NCI-H187 (cell line): ENCODE measurements around the gene SERTAD2.

Experiments used
- DNase-seq, 2 experiments: peaks; one replicate each; lab custom pipeline; 2025; lab: John Stamatoyannopoulos, UW

SERTAD2 gene

DNA sequence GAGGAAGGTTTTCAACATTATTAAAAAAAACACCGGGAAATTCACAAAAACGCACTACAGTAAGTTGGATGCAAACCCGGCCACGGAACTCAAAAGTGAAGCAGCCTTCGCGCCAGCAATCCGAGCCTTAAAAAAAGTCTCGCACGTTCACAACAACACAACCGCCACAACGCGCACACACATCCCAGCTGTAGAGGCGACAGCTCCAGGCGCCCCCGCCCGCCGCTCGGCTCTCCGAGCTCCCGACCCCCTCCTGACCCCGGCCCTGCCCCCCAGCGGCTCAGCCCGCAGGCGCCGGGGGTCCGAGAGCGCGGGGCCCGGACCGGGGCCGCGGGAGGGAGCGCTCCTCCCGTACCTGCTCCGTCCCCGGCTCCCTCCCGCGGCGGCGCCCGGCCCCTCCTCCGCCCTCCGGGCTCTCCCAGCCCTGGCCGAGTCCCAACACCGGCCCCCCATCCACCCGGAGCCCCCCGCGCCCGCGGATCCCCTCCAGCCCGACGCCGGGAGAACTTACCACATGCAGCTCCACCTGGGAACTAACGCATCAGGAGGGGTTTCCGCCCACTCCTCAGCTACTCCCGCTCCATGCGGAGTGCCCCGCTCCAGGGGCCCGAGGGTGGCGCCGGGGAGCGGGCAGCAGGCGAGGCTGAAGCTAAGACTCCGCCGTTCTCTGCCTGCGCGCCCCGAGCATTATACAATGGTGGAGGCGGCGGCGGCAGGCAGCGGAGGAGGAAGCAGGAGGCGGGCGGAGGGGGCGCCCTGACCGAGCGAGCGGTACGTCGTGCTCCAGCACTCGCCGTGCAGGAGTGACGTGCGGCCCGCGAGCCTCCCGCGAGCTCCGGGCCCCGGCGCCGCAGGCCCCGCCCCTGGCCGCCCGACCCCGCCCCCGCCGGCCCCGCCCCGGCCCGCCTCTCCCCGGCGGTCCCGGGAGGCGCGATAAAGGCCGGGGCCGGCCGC is at the start of gene SERTAD2:
Gene SERTAD2 (minus strand): TSS at position 805 of the 954 bp plus-strand sequence. CDS start 17,042 bp downstream, outside the sequence.
- DNase-seq: peak; percentile 90 to 95

- DNase-seq: no peak
Observed at GRCh38 chr2:64700133-64700809, 46.6 kb upstream of the SERTAD2 start.

- DNase-seq: no peak
Observed at GRCh38 chr2:64699712-64700111, 46.0 kb upstream of the SERTAD2 start.

GRCh38 chr2:64698668-64699444 is 45.1 kb upstream of the SERTAD2 start:
- DNase-seq: no peak

GRCh38 chr2:64698177-64698643 is 44.5 kb upstream of the SERTAD2 start:
- DNase-seq: no peak

DNA sequence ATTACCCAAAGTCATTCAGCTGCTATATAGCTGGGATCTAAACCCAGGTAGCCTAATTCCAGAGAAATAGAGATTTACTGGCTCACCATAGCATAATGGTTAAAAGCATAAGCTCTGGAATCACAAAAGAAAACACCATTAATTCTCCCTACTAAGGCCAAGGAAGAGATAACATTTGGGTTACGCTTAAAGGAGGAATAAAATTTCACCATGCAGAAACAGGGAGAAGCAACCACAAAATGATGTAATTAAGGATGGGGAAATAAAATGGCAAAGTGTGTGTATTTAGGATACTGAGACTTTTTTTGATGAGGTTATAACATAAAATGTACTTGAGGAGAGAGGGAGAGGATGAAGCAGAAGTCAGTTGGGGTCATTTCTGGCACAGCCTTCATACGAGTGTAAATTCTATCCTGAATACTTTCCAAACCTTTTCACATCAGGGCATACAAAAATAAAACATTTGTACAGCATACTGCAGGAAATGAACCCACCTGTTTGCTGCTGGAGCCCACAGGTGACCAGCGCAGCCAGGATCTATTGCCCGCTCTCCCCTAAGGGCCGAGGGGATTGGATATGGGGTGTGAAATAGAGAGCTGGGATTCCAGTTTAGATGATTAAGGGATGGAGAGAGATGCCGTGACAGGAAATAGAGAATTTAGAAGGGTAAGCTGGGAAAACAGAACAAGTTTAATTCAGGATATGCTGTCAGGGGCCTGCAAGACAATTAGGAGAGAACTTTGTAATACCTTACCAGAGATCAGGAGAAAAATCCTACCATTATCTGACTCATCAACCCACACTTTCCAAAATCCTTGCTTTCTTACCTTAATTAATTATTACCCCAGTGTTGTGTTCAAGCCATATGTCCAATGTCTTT is 43.8 kb upstream of the SERTAD2 start:
- DNase-seq: no peak

DNA sequence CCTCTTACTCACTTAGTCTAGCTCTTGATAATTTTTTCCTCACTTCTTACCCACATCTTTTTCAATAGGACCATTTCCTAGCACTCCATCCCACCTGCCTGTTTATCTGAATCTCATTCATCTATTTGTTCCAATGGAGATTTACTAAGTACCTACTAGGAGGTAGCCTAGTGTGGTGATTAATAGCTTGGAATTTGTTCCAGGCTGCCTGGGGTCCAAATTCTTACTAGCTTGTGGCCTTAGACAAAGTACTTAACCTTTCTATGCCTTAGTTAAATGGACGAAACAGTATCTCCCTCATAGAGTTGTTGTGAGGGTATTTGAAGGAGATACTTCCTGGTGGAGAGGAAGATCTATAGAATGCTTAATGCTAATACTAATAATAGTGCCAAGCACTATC is 42.9 kb upstream of the SERTAD2 start:
- DNase-seq: no peak

GRCh38 chr2:64695721-64696261 is 42.1 kb upstream of the SERTAD2 start:
- DNase-seq: no peak

DNA sequence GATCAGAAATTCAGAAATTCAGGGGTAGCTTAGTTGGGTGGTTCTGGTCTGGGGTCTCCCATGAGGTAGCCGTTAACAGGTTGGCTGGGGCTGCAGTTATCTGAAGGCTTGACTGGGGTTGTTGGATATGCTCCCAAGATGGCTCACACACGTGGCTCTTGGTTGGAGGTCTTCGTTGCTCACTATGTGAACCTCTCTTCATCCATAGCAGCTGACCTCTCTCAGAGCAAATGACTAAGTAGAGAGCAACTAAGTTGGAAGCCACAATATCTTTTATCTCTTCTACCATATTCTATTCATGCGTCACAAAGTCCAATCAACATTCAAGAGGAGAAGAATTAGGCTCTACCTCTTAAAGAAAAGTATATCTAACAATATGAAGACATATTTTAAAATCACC is 38.7 kb upstream of the SERTAD2 start:
- DNase-seq: no peak

- no peak for DNase-seq
Observed at GRCh38 chr2:64688909-64689308, 35.2 kb upstream of the SERTAD2 start.

DNA sequence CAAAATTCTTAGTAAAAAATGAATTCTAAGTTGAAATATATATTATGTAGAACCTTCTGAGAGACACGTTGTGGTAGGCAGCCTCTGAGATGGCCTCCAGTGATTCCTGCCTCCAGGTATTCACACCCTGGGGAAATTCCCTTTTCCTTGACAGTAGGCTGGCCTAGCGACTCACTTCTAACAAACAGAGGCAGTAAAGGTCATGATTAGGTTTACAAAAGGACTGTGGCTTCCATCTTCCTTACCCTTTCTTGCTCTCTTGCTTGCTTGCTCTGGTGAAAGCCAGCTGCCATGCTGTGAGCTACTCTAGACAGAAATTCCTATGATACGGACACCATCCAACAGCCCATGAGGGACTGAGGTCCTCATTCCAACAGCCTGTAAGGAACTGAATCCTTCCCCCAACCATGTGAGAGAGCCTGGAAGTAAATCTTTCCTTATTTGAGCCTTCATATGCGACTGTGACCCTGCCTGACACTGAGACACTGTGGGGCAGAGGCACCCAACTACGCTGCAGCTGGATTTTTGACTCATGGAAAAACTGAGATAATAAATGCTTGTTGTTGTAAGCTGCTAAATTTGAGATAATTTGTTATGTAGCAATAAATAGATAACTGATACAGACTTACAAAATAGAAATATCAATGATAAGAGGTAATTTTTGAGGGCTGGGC is 32.7 kb upstream of the SERTAD2 start:
- DNase-seq: no peak

DNA sequence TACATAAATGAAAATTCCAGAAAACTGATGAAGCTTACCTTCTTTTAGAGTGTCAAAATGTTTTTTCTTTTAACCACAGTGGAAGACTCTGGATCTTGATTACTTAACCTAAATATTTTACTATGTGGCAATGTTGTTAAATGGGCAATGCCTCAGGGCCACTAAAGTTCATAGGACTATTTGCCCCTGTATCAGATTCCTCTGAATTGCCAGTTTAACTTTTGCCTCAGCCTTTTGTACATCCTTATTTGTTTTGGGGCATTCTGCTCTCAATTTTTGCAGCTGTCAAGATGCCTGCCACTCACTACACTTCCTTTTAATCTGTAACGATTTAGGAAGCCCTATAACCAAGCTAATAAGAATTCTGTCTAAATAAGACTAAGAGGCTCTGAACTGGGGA is 31.7 kb upstream of the SERTAD2 start:
- no peak for DNase-seq

DNA sequence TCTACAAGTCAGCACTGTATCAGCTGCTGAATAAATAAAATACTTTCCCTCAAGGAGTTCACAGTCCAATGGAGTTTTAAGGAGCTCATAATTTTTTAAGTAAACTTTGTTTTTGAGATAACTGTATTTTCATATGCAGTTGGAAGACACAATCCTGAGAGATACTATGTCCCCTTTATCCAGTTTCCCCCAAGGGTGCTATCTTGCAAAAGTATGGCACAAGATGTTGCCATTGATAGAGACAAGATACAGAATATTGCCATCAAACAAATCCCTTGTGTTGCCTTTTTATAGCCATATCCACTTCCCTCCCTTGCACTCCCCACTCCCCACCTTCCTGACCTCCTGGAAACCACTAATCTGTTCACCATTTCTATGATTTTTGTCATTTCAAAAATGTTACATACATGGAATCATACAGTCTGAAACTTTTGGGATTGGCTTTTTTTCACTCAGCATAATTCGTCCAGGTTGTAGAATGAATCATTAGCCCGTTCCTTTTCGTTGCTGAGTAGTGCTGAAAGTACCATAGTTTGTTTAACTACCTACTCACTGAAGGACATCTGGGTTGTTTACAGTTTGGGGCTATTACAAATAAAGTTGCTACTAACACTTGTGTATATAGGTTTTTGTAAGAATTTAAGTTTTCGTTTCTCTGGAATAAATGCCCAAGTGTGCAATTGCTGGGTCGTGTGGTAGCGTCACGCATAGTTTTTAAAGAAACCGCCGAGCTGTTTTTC is 30.2 kb upstream of the SERTAD2 start:
- DNase-seq: no peak

- no peak for DNase-seq
Observed at GRCh38 chr2:64681479-64681967, 27.8 kb upstream of the SERTAD2 start.

DNA sequence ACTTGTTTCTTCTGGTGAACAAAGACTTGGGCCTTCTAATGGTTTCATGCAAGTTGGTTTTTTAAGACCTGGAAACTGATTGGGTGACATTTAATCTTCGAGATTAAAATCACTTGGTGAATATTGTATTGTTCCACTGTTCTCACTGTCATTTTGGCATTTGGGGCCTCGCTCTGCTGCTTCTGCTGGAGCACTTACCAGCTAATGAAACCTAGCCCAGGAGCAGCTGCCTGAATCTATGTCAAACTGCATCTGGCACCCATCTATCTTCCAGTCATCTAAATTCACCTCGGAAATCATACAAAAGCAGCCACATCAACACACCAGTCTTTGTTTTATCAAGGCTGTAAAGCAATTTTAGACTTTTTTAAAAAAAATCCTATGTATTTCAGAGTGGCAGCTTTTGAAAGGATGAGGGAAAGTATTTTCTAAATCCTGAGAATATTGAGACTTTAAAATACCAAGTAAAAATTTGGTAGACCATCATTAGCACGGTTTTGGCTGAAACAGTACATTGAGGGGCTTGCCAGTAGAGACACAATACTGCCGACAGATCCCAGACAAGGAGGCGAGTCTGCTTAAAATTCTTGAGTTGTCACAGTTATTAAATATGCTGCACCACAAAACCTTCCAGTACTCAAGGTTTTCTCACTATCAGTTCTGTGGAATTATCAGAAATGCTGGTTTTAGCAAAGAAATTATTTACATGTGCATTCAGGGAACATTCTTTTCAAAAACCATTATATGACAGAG is 26.1 kb upstream of the SERTAD2 start:
- no peak for DNase-seq

DNA sequence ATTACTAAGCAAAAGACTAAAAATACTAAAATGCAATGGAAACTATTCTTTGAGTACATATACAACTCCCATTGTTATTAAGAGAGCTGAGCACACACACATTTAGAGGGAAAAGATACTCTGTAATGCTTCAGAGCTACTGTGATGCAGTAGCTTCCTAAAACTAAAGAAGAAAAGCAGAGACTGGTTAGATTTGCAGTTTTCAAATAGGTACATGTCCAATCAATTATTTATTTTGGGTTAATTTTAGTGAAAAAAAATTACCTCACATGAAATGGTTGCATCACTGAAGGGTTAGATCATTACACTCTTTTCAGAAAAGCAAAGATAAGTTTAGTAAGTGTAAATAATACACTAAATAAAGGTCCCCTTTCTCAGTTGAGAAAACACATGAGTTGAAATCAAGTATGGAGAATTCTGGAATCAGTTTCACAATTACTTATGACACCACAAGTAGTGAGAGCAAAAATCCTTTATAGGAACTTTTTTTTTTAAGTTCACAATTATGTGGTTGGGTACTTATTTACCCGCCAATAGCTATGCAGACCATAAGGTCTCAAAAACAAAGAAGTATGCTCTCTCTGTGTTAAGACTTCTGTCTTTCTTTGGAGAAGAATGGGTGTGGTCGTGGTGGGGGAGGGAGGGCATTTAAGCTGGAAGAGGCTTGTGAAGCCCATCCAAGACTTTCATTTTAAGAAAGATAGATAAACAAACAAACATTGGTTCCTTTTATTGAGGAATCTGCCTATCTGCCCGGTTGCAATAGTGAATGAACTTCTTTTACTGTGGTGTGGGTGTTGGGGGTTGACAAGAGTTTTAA is 25.3 kb upstream of the SERTAD2 start:
- no peak for DNase-seq

- no peak for DNase-seq
Observed at GRCh38 chr2:64677530-64677929, 23.8 kb upstream of the SERTAD2 start.

GRCh38 chr2:64675860-64676259 is 22.1 kb upstream of the SERTAD2 start:
- no peak for DNase-seq
